Amygdala (tissue), 56 donors: ENCODE measurements around the gene PIGQ.

Experiments
- DNase-seq, 56 donors: peaks; one replicate each; lab custom pipeline; 2025; lab: John Stamatoyannopoulos, UW

Gene PIGQ

GRCh38 chr16:566475-567372, 3.0 kb upstream of the PIGQ start, which contains the start of gene NHLRC4:
Gene NHLRC4, plus strand, starts transcription at chr16:567005. Its CDS starts 1,043 bp downstream, at chr16:568048.
- DNase-seq: peak in 2 of 56 donors; percentile 17 to 26

GRCh38 chr16:567373-568256, 2.2 kb upstream of the PIGQ start:
- DNase-seq: no peak

GRCh38 chr16:568401-569258, 1.1 kb upstream of the PIGQ start:
- no peak for DNase-seq

GRCh38 chr16:572865-573650, 3.3 kb downstream of the PIGQ start:
- no peak for DNase-seq

GRCh38 chr16:574021-574760, 4.4 kb downstream of the PIGQ start:
- no peak for DNase-seq

- DNase-seq: no peak
Measured at GRCh38 chr16:575354-576196, 5.8 kb downstream of the PIGQ start.

GRCh38 chr16:576197-576822, 6.5 kb downstream of the PIGQ start:
- DNase-seq: no peak

- DNase-seq: no peak
Measured at GRCh38 chr16:576823-577201, 7.0 kb downstream of the PIGQ start.

- DNase-seq: no peak
Measured at GRCh38 chr16:577796-578195, 8.0 kb downstream of the PIGQ start.

- no peak for DNase-seq
Measured at GRCh38 chr16:578232-578869, 8.6 kb downstream of the PIGQ start.

GRCh38 chr16:578870-579405, 9.2 kb downstream of the PIGQ start:
- peak in 18 of 56 donors; percentile 17 to 62 (median 34) for DNase-seq

- no peak for DNase-seq
Measured at GRCh38 chr16:580141-580945, 10.6 kb downstream of the PIGQ start.

GRCh38 chr16:580946-581498, 11.3 kb downstream of the PIGQ start:
- no peak for DNase-seq

- DNase-seq: no peak
Measured at GRCh38 chr16:582218-582613, 12.4 kb downstream of the PIGQ start.

GRCh38 chr16:582614-583331, 13.0 kb downstream of the PIGQ start:
- DNase-seq: no peak
